GM18505 (cell line): ENCODE measurements around the gene ATRIP.
A peak's percentile ranks its signal among the peaks of the same experiment; 100 is the strongest.
"Not testable (repeated sequence)": the region's sequence is repeated elsewhere in the genome, so short reads cannot be mapped to it uniquely, and the experiment has no call there.

Experiments
- ATAC-seq: cut with Tn5 transposase; IDR thresholded peaks from one replicate; pipeline ENCODE4 v1.9.1; 2021; ENCODE audit not compliant: unreplicated experiment
- POLR2A ChIP-seq: IDR thresholded peaks from 4 replicates; pipeline ENCODE4 v1.6.1; 2011; ENCODE audit warnings: borderline replicate concordance; ENCODE audit not compliant: insufficient read depth, insufficient read length; ENCODE audit errors: extremely low read depth

The ATRIP gene

GRCh38 chr3:48470286-48470685 is 23.7 kb downstream of the ATRIP start:
- TF ChIP-seq POLR2A = no peak
- ATAC-seq = no peak

- ATAC-seq = no peak
- TF ChIP-seq POLR2A = no peak
Measured at GRCh38 chr3:48472673-48472922, 26.1 kb downstream of the ATRIP start.

- peak; percentile 92 for TF ChIP-seq POLR2A
- ATAC-seq = peak; percentile 71
Measured at GRCh38 chr3:48472923-48473616, 26.5 kb downstream of the ATRIP start.

GRCh38 chr3:48473617-48473952 is 27.0 kb downstream of the ATRIP start:
- no peak for TF ChIP-seq POLR2A
- ATAC-seq = no peak

- ATAC-seq = not testable (repeated sequence)
Measured at GRCh38 chr3:48474031-48474430, 27.5 kb downstream of the ATRIP start.

GRCh38 chr3:48474619-48475018 is 28.1 kb downstream of the ATRIP start:
- no peak for ATAC-seq

GRCh38 chr3:48475188-48475587 is 28.7 kb downstream of the ATRIP start:
- no peak for ATAC-seq
- TF ChIP-seq POLR2A = no peak

More at GRCh38 chr3:48474619-48475018, 28.1 kb downstream of the ATRIP start:
- no peak for TF ChIP-seq POLR2A

GRCh38 chr3:48476426-48477053 is 30.0 kb downstream of the ATRIP start:
- TF ChIP-seq POLR2A = no peak
- ATAC-seq = no peak

GRCh38 chr3:48477959-48478520 is 31.5 kb downstream of the ATRIP start:
- no peak for ATAC-seq
- TF ChIP-seq POLR2A = no peak

- no peak for TF ChIP-seq POLR2A
- ATAC-seq = no peak
Measured at GRCh38 chr3:48478626-48479555, 32.4 kb downstream of the ATRIP start.

- not testable (repeated sequence) for ATAC-seq
Measured at GRCh38 chr3:48480891-48481290, 34.4 kb downstream of the ATRIP start.

- not testable (repeated sequence) for ATAC-seq
Measured at GRCh38 chr3:48482822-48483221, 36.3 kb downstream of the ATRIP start.

- ATAC-seq = no peak
- TF ChIP-seq POLR2A = no peak
Measured at GRCh38 chr3:48486952-48487351, 40.4 kb downstream of the ATRIP start.
